Measurements from ENCODE around the gene ADAMTS7. TPM values are rescaled to one million over a fixed set of nuclear protein-coding genes. Genes with fewer than 3 reads are reported as not detected.
"Not testable (repeated sequence)": the region's sequence is repeated elsewhere in the genome, so short reads cannot be mapped to it uniquely, and the experiment has no call there.

ADAMTS7 gene
- total RNA-seq, 1 donor: 34.0 TPM

DNA sequence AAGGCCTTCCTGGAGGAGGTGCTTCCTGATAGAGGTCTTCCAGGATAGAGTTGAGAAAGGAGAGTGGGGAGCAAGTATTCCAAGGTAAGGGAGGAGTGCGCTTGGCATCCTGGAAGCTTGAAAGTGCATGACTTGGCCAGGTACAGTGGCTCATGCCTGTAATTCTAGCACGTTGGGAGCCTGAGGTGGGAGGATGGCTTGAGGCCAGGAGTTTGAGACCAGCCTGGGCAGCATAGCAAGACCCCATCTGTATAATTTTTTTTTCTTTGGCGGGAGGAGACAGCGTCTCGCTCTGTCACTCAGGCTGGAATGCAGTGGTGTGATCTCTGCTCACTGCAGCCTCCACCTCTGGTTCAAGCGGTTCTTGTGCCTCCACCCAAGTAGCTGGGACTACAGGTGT is 42.2 kb upstream of the ADAMTS7 start:
- H2AFZ ChIP-seq (ENCODE audit: low read length): no peak overlapping the region
- no peak overlapping the region for H3K4me3 ChIP-seq (ENCODE audit: insufficient read depth, low read length)

DNA sequence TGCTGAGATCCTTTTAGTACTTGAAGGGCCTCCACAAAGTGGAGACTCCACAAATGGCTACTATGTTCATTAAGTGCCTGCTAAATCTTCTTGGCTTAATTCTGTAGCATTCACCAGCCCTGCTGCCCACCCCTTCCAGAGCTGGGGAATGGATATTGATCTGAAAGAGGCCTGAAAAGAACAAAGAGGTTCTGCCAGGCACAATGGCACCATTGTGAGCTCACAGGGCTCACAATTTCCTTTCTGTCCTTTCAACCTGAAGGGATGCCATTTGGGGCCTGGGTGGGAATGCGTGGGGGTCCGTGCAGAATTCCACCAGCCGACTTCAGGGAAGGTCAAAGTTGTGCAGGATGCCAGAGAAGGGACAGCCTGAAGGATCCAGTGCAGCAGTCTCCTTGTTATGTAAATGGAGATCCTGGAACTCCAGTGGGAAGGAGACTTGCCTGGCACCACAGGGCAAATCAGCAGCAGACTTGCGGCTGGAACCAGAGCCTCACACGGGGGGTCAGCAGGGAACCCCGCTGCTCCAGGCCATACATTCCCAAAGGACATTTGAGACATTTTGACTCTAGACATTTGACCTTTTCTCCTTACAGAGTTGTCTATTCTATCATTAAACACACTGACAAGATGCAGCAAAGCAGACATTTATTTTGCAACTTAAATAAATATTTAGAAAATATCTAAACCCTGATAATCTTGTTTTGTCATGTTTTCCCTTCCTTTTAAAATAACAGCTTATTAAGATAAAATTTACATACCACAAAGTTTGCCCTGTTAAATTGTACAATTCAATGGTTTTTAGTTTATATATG is 39.9 kb upstream of the ADAMTS7 start:
- no peaks in the 10 kb centered on the region for H3K79me2 ChIP-seq (ENCODE audit: insufficient read depth, low read length)
- no peaks in the 10 kb centered on the region for H3K36me3 ChIP-seq (ENCODE audit: insufficient read depth, low read length)
- no peak overlapping the region for H3K4me3 ChIP-seq (ENCODE audit: insufficient read depth, low read length)
- H3K4me2 ChIP-seq (ENCODE audit: insufficient read depth, low read length): no peak overlapping the region
- no peak for DNase-seq (ENCODE audit: insufficient read length, low spot score, missing footprints)
- H3K9me3 ChIP-seq (ENCODE audit: low read depth, low read length): no peaks in the 10 kb centered on the region
- H3K4me1 ChIP-seq (ENCODE audit: insufficient read depth, low read length): peaks cover 8% of the 10 kb centered on the region
- H3K27me3 ChIP-seq (ENCODE audit: insufficient read depth, low read length): no peaks in the 10 kb centered on the region
- H2AFZ ChIP-seq (ENCODE audit: low read length): peak overlapping the region; percentile 12
- H3K27ac ChIP-seq (ENCODE audit: low read depth, low read length): no peak overlapping the region
- no peaks in the 10 kb centered on the region for H4K20me1 ChIP-seq (ENCODE audit: insufficient read depth, low read length)
- TF ChIP-seq, protein P1, sequence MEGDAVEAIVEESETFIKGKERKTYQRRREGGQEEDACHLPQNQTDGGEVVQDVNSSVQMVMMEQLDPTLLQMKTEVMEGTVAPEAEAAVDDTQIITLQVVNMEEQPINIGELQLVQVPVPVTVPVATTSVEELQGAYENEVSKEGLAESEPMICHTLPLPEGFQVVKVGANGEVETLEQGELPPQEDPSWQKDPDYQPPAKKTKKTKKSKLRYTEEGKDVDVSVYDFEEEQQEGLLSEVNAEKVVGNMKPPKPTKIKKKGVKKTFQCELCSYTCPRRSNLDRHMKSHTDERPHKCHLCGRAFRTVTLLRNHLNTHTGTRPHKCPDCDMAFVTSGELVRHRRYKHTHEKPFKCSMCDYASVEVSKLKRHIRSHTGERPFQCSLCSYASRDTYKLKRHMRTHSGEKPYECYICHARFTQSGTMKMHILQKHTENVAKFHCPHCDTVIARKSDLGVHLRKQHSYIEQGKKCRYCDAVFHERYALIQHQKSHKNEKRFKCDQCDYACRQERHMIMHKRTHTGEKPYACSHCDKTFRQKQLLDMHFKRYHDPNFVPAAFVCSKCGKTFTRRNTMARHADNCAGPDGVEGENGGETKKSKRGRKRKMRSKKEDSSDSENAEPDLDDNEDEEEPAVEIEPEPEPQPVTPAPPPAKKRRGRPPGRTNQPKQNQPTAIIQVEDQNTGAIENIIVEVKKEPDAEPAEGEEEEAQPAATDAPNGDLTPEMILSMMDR (IDR thresholded peaks at IDR 0.05; ENCODE audit: extremely low read depth, low read depth, low read length): no peak

More for the DNA sequence above, 42.2 kb upstream of the ADAMTS7 start:
- Histone ChIP-seq H3K27ac (ENCODE audit: low read depth, low read length) (no peak overlapping the region), H3K79me2 (ENCODE audit: insufficient read depth, low read length) (no peaks in the 10 kb centered on the region), H3K4me2 (ENCODE audit: insufficient read depth, low read length) (no peak overlapping the region), H3K27me3 (ENCODE audit: insufficient read depth, low read length) (no peaks in the 10 kb centered on the region), H4K20me1 (ENCODE audit: insufficient read depth, low read length) (no peaks in the 10 kb centered on the region), H3K4me1 (ENCODE audit: insufficient read depth, low read length) (peaks cover 8% of the 10 kb centered on the region), H3K9me3 (ENCODE audit: low read depth, low read length) (no peaks in the 10 kb centered on the region), H3K36me3 (ENCODE audit: insufficient read depth, low read length) (no peaks in the 10 kb centered on the region)
- TF ChIP-seq, protein P1 (IDR thresholded peaks at IDR 0.05; ENCODE audit: extremely low read depth, low read depth, low read length): no peak
- DNase-seq (ENCODE audit: insufficient read length, low spot score, missing footprints): no peak

DNA sequence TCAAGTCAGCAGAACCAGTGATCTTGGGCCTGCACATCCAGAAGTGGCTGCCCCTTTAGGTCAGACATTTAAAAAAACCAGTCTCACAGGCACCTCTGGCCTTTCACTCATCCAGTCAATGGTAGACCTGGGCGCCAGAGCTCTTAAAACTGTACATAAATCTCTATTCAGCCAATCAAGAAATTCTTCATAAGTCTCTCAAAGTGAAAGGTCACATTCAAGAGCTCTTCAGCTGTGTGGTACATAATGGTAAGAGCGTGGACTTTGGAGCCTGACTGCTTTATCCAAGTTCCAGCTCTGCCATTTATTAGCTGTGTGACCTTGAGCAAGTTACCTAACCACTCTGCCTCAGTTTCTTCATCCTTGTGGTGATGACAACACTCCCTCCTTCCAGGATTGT is 39.1 kb upstream of the ADAMTS7 start:
- no peaks in the 10 kb centered on the region for H3K27me3 ChIP-seq (ENCODE audit: insufficient read depth, low read length)
- H3K4me1 ChIP-seq (ENCODE audit: insufficient read depth, low read length): peaks cover 8% of the 10 kb centered on the region
- H3K79me2 ChIP-seq (ENCODE audit: insufficient read depth, low read length): no peaks in the 10 kb centered on the region
- DNase-seq (ENCODE audit: insufficient read length, low spot score, missing footprints): no peak
- no peaks in the 10 kb centered on the region for H4K20me1 ChIP-seq (ENCODE audit: insufficient read depth, low read length)
- no peaks in the 10 kb centered on the region for H3K36me3 ChIP-seq (ENCODE audit: insufficient read depth, low read length)
- no peak overlapping the region for H3K4me3 ChIP-seq (ENCODE audit: insufficient read depth, low read length)
- no peak overlapping the region for H3K4me2 ChIP-seq (ENCODE audit: insufficient read depth, low read length)
- H3K9me3 ChIP-seq (ENCODE audit: low read depth, low read length): no peaks in the 10 kb centered on the region
- TF ChIP-seq, protein P1 (IDR thresholded peaks at IDR 0.05; ENCODE audit: extremely low read depth, low read depth, low read length): no peak
- no peak overlapping the region for H2AFZ ChIP-seq (ENCODE audit: low read length)
- H3K27ac ChIP-seq (ENCODE audit: low read depth, low read length): no peak overlapping the region

DNA sequence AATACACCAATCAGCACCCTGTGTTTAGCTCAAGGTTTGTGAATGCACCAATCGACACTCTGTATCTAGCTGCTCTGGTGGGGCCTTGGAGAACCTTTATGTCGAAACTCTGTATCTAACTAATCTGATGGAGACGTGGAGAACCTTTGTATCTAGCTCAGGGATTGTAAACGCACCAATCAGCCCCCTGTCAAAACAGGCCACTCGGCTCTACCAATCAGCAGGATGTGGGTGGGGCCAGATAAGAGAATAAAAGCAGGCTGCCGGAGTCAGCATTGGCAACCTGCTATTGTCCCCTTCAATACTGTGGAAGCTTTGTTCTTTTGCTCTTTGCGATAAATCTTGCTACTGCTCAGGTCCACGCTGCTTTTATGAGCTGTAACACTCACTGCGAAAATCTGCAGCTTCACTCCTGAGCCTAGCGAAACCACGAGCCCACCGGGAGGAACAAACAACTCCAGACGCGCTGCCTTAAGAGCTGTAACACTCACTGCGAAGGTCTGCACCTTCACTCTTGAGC is 36.2 kb upstream of the ADAMTS7 start:
- H3K36me3 ChIP-seq (ENCODE audit: insufficient read depth, low read length); H3K27ac ChIP-seq (ENCODE audit: low read depth, low read length); H3K79me2 ChIP-seq (ENCODE audit: insufficient read depth, low read length); H3K27me3 ChIP-seq (ENCODE audit: insufficient read depth, low read length); H3K4me3 ChIP-seq (ENCODE audit: insufficient read depth, low read length); H2AFZ ChIP-seq (ENCODE audit: low read length); H3K4me2 ChIP-seq (ENCODE audit: insufficient read depth, low read length); H4K20me1 ChIP-seq (ENCODE audit: insufficient read depth, low read length); H3K4me1 ChIP-seq (ENCODE audit: insufficient read depth, low read length); H3K9me3 ChIP-seq (ENCODE audit: low read depth, low read length); DNase-seq (ENCODE audit: insufficient read length, low spot score, missing footprints): not testable (repeated sequence)

DNA sequence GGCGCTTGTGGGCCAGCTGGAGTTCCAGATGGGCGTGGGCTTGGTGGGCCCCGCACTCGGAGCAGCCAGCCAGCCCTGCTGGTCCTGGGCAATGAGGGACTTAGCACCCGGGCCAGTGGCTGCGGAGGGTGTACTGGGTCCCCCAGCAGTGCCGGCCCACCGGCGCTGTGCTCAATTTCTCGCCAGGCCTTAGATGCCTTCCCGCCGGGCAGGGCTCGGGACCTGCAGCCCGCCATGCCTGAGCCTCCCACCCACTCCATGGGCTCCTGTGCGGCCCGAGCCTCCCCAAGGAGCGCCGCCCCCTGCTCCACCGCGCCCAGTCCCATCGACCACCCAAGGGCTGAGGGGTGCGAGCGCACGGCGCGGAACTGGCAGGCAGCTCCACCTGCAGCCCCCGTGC is 35.6 kb upstream of the ADAMTS7 start:
- not testable (repeated sequence) for H3K27ac ChIP-seq (ENCODE audit: low read depth, low read length); H3K79me2 ChIP-seq (ENCODE audit: insufficient read depth, low read length)

More for the DNA sequence above, 35.6 kb upstream of the ADAMTS7 start:
- not testable (repeated sequence) for H3K27me3 ChIP-seq (ENCODE audit: insufficient read depth, low read length); H2AFZ ChIP-seq (ENCODE audit: low read length); H3K4me1 ChIP-seq (ENCODE audit: insufficient read depth, low read length); H3K36me3 ChIP-seq (ENCODE audit: insufficient read depth, low read length); H3K4me2 ChIP-seq (ENCODE audit: insufficient read depth, low read length); H3K4me3 ChIP-seq (ENCODE audit: insufficient read depth, low read length); H3K9me3 ChIP-seq (ENCODE audit: low read depth, low read length); H4K20me1 ChIP-seq (ENCODE audit: insufficient read depth, low read length); DNase-seq (ENCODE audit: insufficient read length, low spot score, missing footprints)

Measured in osteoblast (primary cell).